Measurements from ENCODE around the gene CARS1.

DNA sequence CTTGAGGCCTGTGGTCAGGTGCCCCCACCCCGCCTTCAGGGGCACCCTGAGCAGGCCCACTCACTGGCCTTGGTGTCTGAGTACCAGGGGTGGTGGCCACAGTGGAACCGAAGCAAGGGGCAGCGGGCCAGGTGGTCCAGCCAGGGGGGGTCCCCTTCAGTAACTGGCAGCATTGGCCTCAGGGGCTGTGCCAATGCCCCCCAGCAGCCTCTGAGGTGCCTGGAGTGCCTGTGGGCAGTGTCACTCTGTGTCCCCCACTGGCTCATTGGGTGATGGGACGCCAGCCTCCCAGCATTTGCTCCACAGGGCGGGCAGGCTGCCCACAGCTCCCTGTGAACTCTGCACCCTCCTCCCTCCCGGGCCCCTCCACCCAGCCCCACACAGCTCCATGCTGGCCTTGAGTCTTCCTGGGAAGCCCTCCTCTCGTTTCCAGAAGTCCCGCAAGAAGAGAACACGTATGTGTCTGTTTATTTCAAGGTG, 29.5 kb upstream of the CARS1 start:
- TF ChIP-seq POLR2A (IDR thresholded peaks at IDR 0.05): no peak
- TF ChIP-seq, protein P1, sequence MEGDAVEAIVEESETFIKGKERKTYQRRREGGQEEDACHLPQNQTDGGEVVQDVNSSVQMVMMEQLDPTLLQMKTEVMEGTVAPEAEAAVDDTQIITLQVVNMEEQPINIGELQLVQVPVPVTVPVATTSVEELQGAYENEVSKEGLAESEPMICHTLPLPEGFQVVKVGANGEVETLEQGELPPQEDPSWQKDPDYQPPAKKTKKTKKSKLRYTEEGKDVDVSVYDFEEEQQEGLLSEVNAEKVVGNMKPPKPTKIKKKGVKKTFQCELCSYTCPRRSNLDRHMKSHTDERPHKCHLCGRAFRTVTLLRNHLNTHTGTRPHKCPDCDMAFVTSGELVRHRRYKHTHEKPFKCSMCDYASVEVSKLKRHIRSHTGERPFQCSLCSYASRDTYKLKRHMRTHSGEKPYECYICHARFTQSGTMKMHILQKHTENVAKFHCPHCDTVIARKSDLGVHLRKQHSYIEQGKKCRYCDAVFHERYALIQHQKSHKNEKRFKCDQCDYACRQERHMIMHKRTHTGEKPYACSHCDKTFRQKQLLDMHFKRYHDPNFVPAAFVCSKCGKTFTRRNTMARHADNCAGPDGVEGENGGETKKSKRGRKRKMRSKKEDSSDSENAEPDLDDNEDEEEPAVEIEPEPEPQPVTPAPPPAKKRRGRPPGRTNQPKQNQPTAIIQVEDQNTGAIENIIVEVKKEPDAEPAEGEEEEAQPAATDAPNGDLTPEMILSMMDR (IDR thresholded peaks at IDR 0.05): no peak

Data from body of pancreas (tissue), 4 donors.